H9 (cell line): ENCODE results near the gene SYVN1. TPM values are rescaled to one million over a fixed set of nuclear protein-coding genes. Genes with fewer than 3 reads are reported as not detected.
A peak's percentile ranks its signal among the peaks of the same experiment; 100 is the strongest.

Experiments
- DNase-seq: peaks from one replicate; pipeline ENCODE4 v3.0.0-alpha.2; 2017
- H2AFZ ChIP-seq: one replicate; pipeline ENCODE4 v1.6.1; 2013; ENCODE audit warnings: mild to moderate bottlenecking, low read length, control low read depth, moderate library complexity
- H2AK5ac ChIP-seq: 2 replicates; pipeline ENCODE4 v1.6.1; 2013; ENCODE audit warnings: low read length, control low read depth, mixed read lengths; ENCODE audit not compliant: insufficient read length
- H2BK120ac ChIP-seq: one replicate; pipeline ENCODE4 v1.6.1; 2013; ENCODE audit warnings: low read depth, mild to moderate bottlenecking, low read length, control low read depth, inconsistent platforms; ENCODE audit not compliant: poor library complexity, severe bottlenecking
- H2BK12ac ChIP-seq: 2 replicates; pipeline ENCODE4 v1.6.1; 2013; ENCODE audit warnings: low read length, control low read depth, mixed read lengths, low read depth; ENCODE audit not compliant: insufficient read length
- H2BK15ac ChIP-seq: 2 replicates; pipeline ENCODE4 v1.6.1; 2013; ENCODE audit warnings: low read depth, low read length, control low read depth
- H2BK20ac ChIP-seq: one replicate; pipeline ENCODE4 v1.6.1; 2013; ENCODE audit warnings: low read depth, mild to moderate bottlenecking, low read length, control low read depth, inconsistent platforms; ENCODE audit not compliant: poor library complexity, severe bottlenecking
- H2BK5ac ChIP-seq: 2 replicates; pipeline ENCODE4 v1.6.1; 2013; ENCODE audit warnings: low read length, control low read depth, mixed read lengths; ENCODE audit not compliant: insufficient read length
- H3K14ac ChIP-seq: 2 replicates; pipeline ENCODE4 v1.6.1; 2013; ENCODE audit warnings: low read length, control low read depth; ENCODE audit not compliant: insufficient read depth
- H3K18ac ChIP-seq: 2 replicates; pipeline ENCODE4 v1.6.1; 2013; ENCODE audit warnings: low read depth, mild to moderate bottlenecking, mixed read lengths, low read length, control low read depth; ENCODE audit not compliant: insufficient read length
- H3K23ac ChIP-seq: 2 replicates; pipeline ENCODE4 v1.6.1; 2013; ENCODE audit warnings: low read length, control low read depth, mixed read lengths, low read depth; ENCODE audit not compliant: insufficient read length
- H3K23me2 ChIP-seq: 2 replicates; pipeline ENCODE4 v1.6.1; 2013; ENCODE audit warnings: low read depth, mild to moderate bottlenecking, mixed read lengths, low read length, control low read depth; ENCODE audit not compliant: insufficient read length, poor library complexity, severe bottlenecking
- H3K27ac ChIP-seq: 2 replicates; pipeline ENCODE4 v1.5.1; 2013; ENCODE audit warnings: low read length, control low read depth, mixed read lengths, low read depth; ENCODE audit not compliant: insufficient read length
- H3K27me3 ChIP-seq: 2 replicates; pipeline ENCODE4 v1.6.1; 2013; ENCODE audit warnings: low read length, control low read depth, inconsistent platforms; ENCODE audit not compliant: insufficient read depth
- H3K4ac ChIP-seq: 2 replicates; pipeline ENCODE4 v1.6.1; 2013; ENCODE audit warnings: low read depth, mild to moderate bottlenecking, control low read depth, inconsistent platforms, low read length, moderate library complexity
- H3K4me1 ChIP-seq: 2 replicates; pipeline ENCODE4 v1.6.1; 2013; ENCODE audit warnings: low read length, control low read depth, inconsistent platforms; ENCODE audit not compliant: insufficient read depth
- H3K4me2 ChIP-seq: 2 replicates; pipeline ENCODE4 v1.6.1; 2013; ENCODE audit warnings: low read length, control low read depth, mixed read lengths; ENCODE audit not compliant: insufficient read length, insufficient read depth
- H3K56ac ChIP-seq: 2 replicates; pipeline ENCODE4 v1.6.1; 2013; ENCODE audit warnings: low read depth, mild to moderate bottlenecking, mixed read lengths, low read length, control low read depth; ENCODE audit not compliant: insufficient read length
- H3K79me1 ChIP-seq: 2 replicates; pipeline ENCODE4 v1.6.1; 2013; ENCODE audit warnings: low read depth, mild to moderate bottlenecking, moderate library complexity, low read length, control low read depth, inconsistent platforms; ENCODE audit not compliant: insufficient read depth, poor library complexity, severe bottlenecking
- H3K79me2 ChIP-seq: 2 replicates; pipeline ENCODE4 v1.6.1; 2013; ENCODE audit warnings: low read length, control low read depth, inconsistent platforms; ENCODE audit not compliant: insufficient read depth
- H3K9ac ChIP-seq: 2 replicates; pipeline ENCODE4 v1.6.1; 2013; ENCODE audit warnings: low read length, control low read depth, mixed read lengths; ENCODE audit not compliant: insufficient read length; ENCODE audit errors: extremely low read depth
- H3K9me3 ChIP-seq: one replicate; pipeline ENCODE4 v1.6.1; 2013; ENCODE audit warnings: low read depth, low read length, inconsistent platforms; ENCODE audit not compliant: control insufficient read depth
- H3T11ph ChIP-seq: one replicate; pipeline ENCODE4 v1.6.1; 2013; ENCODE audit warnings: mild to moderate bottlenecking, low read length, control low read depth, inconsistent platforms
- H4K20me1 ChIP-seq: one replicate; pipeline ENCODE4 v1.6.1; 2013; ENCODE audit not compliant: control insufficient read depth, insufficient read length, insufficient read depth
- H4K5ac ChIP-seq: 2 replicates; pipeline ENCODE4 v1.6.1; 2013; ENCODE audit warnings: low read depth, mild to moderate bottlenecking, mixed read lengths, low read length, control low read depth; ENCODE audit not compliant: insufficient read length
- H4K8ac ChIP-seq: replicated peaks from 2 replicates; pipeline ENCODE4 v1.6.1; 2013; ENCODE audit warnings: low read length, control low read depth, mixed read lengths, low read depth; ENCODE audit not compliant: insufficient read length
- H4K91ac ChIP-seq: 2 replicates; pipeline ENCODE4 v1.6.1; 2013; ENCODE audit warnings: low read depth, mild to moderate bottlenecking, moderate library complexity, mixed read lengths, low read length, control low read depth; ENCODE audit not compliant: insufficient read length
- H3K27ac Mint-ChIP-seq, 3 experiments: 2 replicates in 2 of 3; 3 replicates in 1 of 3; pipeline ENCODE4 v1.8.0; 2020 to 2021; ENCODE audit warnings: mixed read lengths in 3 of 3, mild to moderate bottlenecking in 1 of 3, moderate library complexity in 1 of 3
- H3K27me3 Mint-ChIP-seq: 2 replicates; pipeline ENCODE4 v1.8.0; 2021; ENCODE audit warnings: low read depth, mild to moderate bottlenecking, moderate library complexity, mixed read lengths
- H3K36me3 Mint-ChIP-seq, 3 experiments: 2 replicates in 2 of 3; 3 replicates in 1 of 3; pipeline ENCODE4 v1.8.0; 2020 to 2021; ENCODE audit warnings: low read depth in 3 of 3, mixed read lengths in 3 of 3; ENCODE audit not compliant: insufficient read depth in 1 of 3
- H3K4me1 Mint-ChIP-seq, 2 experiments: 2 replicates each; pipeline ENCODE4 v1.8.0; 2020; ENCODE audit warnings: mixed read lengths in 2 of 2
- H3K4me3 Mint-ChIP-seq, 2 experiments: 2 replicates in 1 of 2; 3 replicates in 1 of 2; pipeline ENCODE4 v1.8.0; 2020 to 2021; ENCODE audit warnings: mild to moderate bottlenecking in 2 of 2, mixed read lengths in 2 of 2, moderate library complexity in 1 of 2
- H3K9me3 Mint-ChIP-seq, 2 experiments: 2 replicates in 1 of 2; 3 replicates in 1 of 2; pipeline ENCODE4 v1.8.0; 2020; ENCODE audit warnings: mild to moderate bottlenecking in 2 of 2, mixed read lengths in 2 of 2, moderate library complexity in 1 of 2
- WGBS: extraction: QIAGEN DNeasy Blood & Tissue Kit; methylation state at CpG from one replicate; pipeline ENCODE4 v1.1.7; 2013; ENCODE audit warnings: missing lambda C conversion rate, low lambda C conversion rate, mixed read lengths; ENCODE audit not compliant: insufficient read length; ENCODE audit errors: extremely low coverage; 5-methylcytosine and 5-hydroxymethylcytosine counted together
- total RNA-seq: library from RNA; stranded (reverse); gene quantifications from 2 replicates; pipeline ENCODE4 v1.2.1, GENCODE V29; 2021
- TF ChIP-seq, protein P1 (sequence below): fragments of 200-600 bp; sonication (generic); conservative IDR thresholded peaks from 3 replicates; pipeline ENCODE4 v1.8.0; 2021; ENCODE audit warnings: antibody characterized with exemption, mild to moderate bottlenecking

Gene SYVN1
- total RNA-seq, 1 experiment from 2014 or later, result 31.6 TPM

DNA sequence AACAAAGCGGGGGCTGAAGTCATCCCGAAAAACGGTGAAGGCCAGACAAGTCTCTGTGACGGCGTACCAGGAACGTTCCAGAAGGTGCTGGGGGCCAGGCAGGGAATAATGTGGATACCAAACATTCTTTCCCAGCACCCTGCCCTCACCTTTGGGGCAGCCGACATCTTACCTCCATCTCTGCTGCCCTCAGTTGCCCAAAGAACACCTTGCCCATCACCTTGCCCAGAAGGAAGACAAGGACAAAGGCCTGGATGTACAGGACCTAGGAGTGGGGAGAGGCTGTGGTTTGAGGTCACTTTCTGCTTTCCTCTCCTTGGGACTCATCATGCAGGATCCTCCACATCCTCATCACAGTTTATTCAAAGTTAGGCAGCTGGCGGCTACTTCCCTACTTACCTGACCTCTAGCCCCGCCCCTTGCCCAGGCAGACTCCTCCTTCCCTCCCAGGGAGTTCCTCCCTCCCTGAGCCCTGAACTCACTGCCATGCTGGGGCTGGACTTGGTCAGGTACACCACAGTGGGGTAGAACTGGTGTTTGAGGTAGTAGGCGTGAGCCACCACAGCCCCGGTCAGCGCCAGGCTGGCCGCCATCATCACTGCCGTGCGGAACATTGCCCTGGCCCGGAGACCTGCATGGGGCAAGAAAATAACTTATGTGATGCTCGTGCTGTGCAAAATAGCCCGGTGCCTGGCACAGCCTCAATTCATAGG is 1.2 kb downstream of the SYVN1 start:
- Histone ChIP-seq H4K5ac (no peak overlapping the region), H4K91ac (no peak overlapping the region), H3K27ac (no peak overlapping the region), H3K9ac (peak overlapping the region; percentile 96), H2BK12ac (no peak overlapping the region), H3K79me2 (no peaks in the 10 kb centered on the region), H3K14ac (no peak overlapping the region), H3K79me1 (no peaks in the 10 kb centered on the region), H3K4me1 (no peaks in the 10 kb centered on the region), H3K4ac (no peak overlapping the region), H2BK120ac (no peak overlapping the region), H2AK5ac (no peak overlapping the region), H3K9me3 (no peaks in the 10 kb centered on the region), H2AFZ (no peak overlapping the region), H3K56ac (no peak overlapping the region), H2BK5ac (no peak overlapping the region), H3T11ph (no peak overlapping the region), H3K27me3 (no peaks in the 10 kb centered on the region), H3K18ac (no peak overlapping the region), H2BK15ac (no peak overlapping the region), H3K4me2 (peak overlapping the region; percentile 58), H4K8ac (no peak overlapping the region), H3K23ac (no peak overlapping the region), H3K23me2 (peaks cover 14% of the 10 kb centered on the region), H4K20me1 (no peaks in the 10 kb centered on the region), H2BK20ac (no peak overlapping the region)
- H3K4me1 Mint-ChIP-seq, result peaks cover 19 to 23% of the 10 kb centered on the region in 2 experiments
- no peaks in the 10 kb centered on the region for H3K27me3 Mint-ChIP-seq
- peak overlapping the region; percentile 93 to 95 for H3K4me3 Mint-ChIP-seq
- H3K27ac Mint-ChIP-seq, result peak overlapping the region; percentile 100; a peak in 6 of 7 replicates
- no CpG with 5 or more reads among the region's 18 CpGs for WGBS
- H3K36me3 Mint-ChIP-seq, result peaks cover 5 to 31% (median 31%) of the 10 kb centered on the region in 3 experiments; a peak in 6 of 7 replicates
- peak; percentile 83 for DNase-seq
- H3K9me3 Mint-ChIP-seq, result no peaks in the 10 kb centered on the region; a peak in 1 of 5 replicates
- TF ChIP-seq, protein P1, sequence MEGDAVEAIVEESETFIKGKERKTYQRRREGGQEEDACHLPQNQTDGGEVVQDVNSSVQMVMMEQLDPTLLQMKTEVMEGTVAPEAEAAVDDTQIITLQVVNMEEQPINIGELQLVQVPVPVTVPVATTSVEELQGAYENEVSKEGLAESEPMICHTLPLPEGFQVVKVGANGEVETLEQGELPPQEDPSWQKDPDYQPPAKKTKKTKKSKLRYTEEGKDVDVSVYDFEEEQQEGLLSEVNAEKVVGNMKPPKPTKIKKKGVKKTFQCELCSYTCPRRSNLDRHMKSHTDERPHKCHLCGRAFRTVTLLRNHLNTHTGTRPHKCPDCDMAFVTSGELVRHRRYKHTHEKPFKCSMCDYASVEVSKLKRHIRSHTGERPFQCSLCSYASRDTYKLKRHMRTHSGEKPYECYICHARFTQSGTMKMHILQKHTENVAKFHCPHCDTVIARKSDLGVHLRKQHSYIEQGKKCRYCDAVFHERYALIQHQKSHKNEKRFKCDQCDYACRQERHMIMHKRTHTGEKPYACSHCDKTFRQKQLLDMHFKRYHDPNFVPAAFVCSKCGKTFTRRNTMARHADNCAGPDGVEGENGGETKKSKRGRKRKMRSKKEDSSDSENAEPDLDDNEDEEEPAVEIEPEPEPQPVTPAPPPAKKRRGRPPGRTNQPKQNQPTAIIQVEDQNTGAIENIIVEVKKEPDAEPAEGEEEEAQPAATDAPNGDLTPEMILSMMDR, result no peak
